HL-60 (cell line): ENCODE results near the gene POR.
"Not testable (repeated sequence)": the region's sequence is repeated elsewhere in the genome, so short reads cannot be mapped to it uniquely, and the experiment has no call there.

Experiments used
- DNase-seq, 2 experiments: peaks; one replicate each; pipeline ENCODE4 v3.0.0-alpha.2; 2010 to 2020; ENCODE audit warnings: low read depth in 1 of 2, low spot score in 1 of 2
- H3K27ac ChIP-seq: fragments of 250-450 bp; sonication (Bioruptor Pico); replicated peaks from 2 replicates; pipeline ENCODE4 v1.5.1; 2020; ENCODE audit warnings: mild to moderate bottlenecking, moderate library complexity
- H3K27me3 ChIP-seq: fragments of 250-450 bp; sonication (Bioruptor Pico); 2 replicates; pipeline ENCODE4 v1.5.1; 2021; ENCODE audit warnings: mild to moderate bottlenecking, moderate library complexity; ENCODE audit not compliant: insufficient read depth, poor library complexity, severe bottlenecking
- H3K4me3 ChIP-seq: replicated peaks from 2 replicates; pipeline ENCODE4 v1.5.1; 2011; ENCODE audit warnings: mild to moderate bottlenecking, control low read depth, low read length; ENCODE audit not compliant: insufficient read depth
- CTCF ChIP-seq: IDR thresholded peaks from one replicate; pipeline ENCODE4 v1.5.1; 2011; ENCODE audit warnings: low read length, control low read depth, inconsistent platforms; ENCODE audit not compliant: insufficient read depth
- GABPA ChIP-seq: IDR thresholded peaks from 2 replicates; pipeline ENCODE4 v1.6.1; 2012; ENCODE audit warnings: low read depth
- POLR2AphosphoS5 ChIP-seq: IDR thresholded peaks from 2 replicates; pipeline ENCODE4 v1.6.1; 2012; ENCODE audit warnings: low read depth
- REST ChIP-seq: IDR thresholded peaks from 2 replicates; pipeline ENCODE4 v1.6.1; 2012; ENCODE audit warnings: low read depth; ENCODE audit not compliant: insufficient replicate concordance
- SPI1 ChIP-seq: IDR thresholded peaks from 2 replicates; pipeline ENCODE4 v1.6.1; 2012; ENCODE audit warnings: low read depth, mild to moderate bottlenecking, borderline replicate concordance

POR gene

GRCh38 chr7:75888464-75889222 lies 26.3 kb upstream of the POR start:
- no peak overlapping the region for H3K27ac ChIP-seq
- H3K4me3 ChIP-seq: no peak overlapping the region
- H3K27me3 ChIP-seq: no peaks in the 10 kb centered on the region
- TF ChIP-seq CTCF: no peak
- no peak for TF ChIP-seq GABPA
- TF ChIP-seq REST: no peak
- no peak for TF ChIP-seq POLR2AphosphoS5
- DNase-seq: no peak

- H3K27ac ChIP-seq: no peak overlapping the region
- no peaks in the 10 kb centered on the region for H3K27me3 ChIP-seq
- no peak for TF ChIP-seq CTCF
- TF ChIP-seq POLR2AphosphoS5: no peak
- TF ChIP-seq GABPA: no peak
- no peak for DNase-seq
- H3K4me3 ChIP-seq: no peak overlapping the region
Measured at GRCh38 chr7:75889223-75889825, 25.6 kb upstream of the POR start.

GRCh38 chr7:75889826-75890225 lies 25.1 kb upstream of the POR start:
- DNase-seq: no peak
- Histone ChIP-seq H3K27me3 (no peaks in the 10 kb centered on the region), H3K27ac (no peak overlapping the region), H3K4me3 (no peak overlapping the region)
- TF ChIP-seq GABPA (no peak), REST (no peak), SPI1 (no peak), POLR2AphosphoS5 (no peak), CTCF (no peak)

GRCh38 chr7:75891237-75891636 lies 23.7 kb upstream of the POR start:
- DNase-seq, H3K27ac ChIP-seq: not testable (repeated sequence)

More at GRCh38 chr7:75891237-75891636, 23.7 kb upstream of the POR start:
- H3K4me3 ChIP-seq, H3K27me3 ChIP-seq: not testable (repeated sequence)
